Activated naive CD4-positive, alpha-beta T cell treated with anti-CD3 and anti-CD28 coated beads for 36 hours (primary cell): Measurements from ENCODE around the gene NAPG. TPM values are rescaled to one million over a fixed set of nuclear protein-coding genes. Genes with fewer than 3 reads are reported as not detected.
A peak's percentile ranks its signal among the peaks of the same experiment; 100 is the strongest.

ENCODE experiments used
- CTCF ChIA-PET: fragments of 350-600 bp; sonication (Branson Sonifier 250); formaldehyde crosslinking; loops from one replicate; lab custom pipeline; 2021; ENCODE audit warnings: antibody characterized with exemption; lab: Charles Lee
- DNase-seq: peaks from one replicate; pipeline ENCODE4 v3.0.0-alpha.2; 2020
- H3K27ac Mint-ChIP-seq: one replicate; pipeline ENCODE4 v1.8.0; 2021; ENCODE audit warnings: mild to moderate bottlenecking, mixed read lengths
- H3K27me3 Mint-ChIP-seq: one replicate; pipeline ENCODE4 v1.8.0; 2021; ENCODE audit warnings: low read depth, mixed read lengths
- H3K36me3 Mint-ChIP-seq: one replicate; pipeline ENCODE4 v1.8.0; 2021; ENCODE audit warnings: low read depth, mixed read lengths
- H3K4me1 Mint-ChIP-seq: one replicate; pipeline ENCODE4 v1.8.0; 2021; ENCODE audit warnings: low read depth, mixed read lengths
- H3K4me3 Mint-ChIP-seq: one replicate; pipeline ENCODE4 v1.8.0; 2021; ENCODE audit warnings: mild to moderate bottlenecking, moderate library complexity, mixed read lengths
- H3K9me3 Mint-ChIP-seq: one replicate; pipeline ENCODE4 v1.8.0; 2021; ENCODE audit warnings: mixed read lengths
- intact Hi-C: fragments of 100-400 bp; cut with micrococcal nuclease; formaldehyde crosslinking; loops from one replicate; pipeline ENCODE4 v1.15.1; 2023
- total RNA-seq, 2 experiments: library from RNA; stranded (reverse); gene quantifications; one replicate each; pipeline ENCODE4 v1.2.3, GENCODE V29; 2021

Gene NAPG
- 10 to 100 TPM; 20.2 to 21.0 TPM for total RNA-seq

DNA sequence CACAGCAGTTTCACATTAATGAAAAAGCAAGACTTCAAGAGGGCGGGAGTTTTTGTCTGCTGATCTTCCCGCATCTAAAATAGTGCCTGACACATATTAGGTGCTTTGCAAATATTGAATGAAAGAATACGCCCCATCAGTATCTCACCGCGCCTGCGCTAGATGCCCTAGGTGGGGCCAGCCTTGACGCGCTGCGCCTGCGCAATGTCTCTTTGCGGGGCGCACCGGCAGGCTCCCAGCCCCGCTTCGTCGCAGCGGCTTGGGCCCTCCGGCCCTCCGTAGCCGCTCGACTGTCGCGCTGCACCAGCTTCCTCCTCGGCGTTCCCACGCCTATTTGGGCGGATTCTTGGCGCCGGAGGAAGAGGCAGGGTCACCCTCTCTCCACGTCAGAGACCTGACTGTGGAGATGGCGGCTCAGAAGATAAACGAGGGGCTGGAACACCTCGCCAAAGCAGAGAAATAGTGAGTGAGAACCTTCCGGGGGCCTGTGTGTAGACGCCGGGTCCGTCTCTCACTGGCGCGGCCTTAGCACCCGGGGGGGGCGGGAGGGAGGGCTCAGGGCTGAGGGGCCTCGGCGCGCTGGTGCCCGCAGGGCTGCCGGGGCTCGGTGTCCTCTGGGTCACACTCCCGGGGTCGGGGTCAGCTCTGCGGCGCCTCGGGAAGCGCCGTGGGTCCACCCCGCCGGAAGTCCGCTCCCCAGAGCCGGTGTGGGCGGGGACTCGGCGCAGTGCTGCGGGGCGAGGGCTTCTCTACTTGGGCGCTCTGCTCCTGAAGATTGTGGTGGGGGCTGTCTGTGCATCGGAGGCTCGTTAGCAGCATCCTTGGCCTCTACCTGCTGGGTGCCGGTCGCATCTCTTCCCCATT lies at the start of gene NAPG:
Gene NAPG, plus strand, starts transcription at position 331 of the 864 bp plus-strand sequence. Its CDS starts 76 bp downstream, at position 407.
- intact Hi-C loops: loop anchor here (1.0 to 10.0 kb wide), 9 partner anchors 261 to 1911 kb away; partner anchors contain the start of genes IMPA2, NDUFV2, PPP4R1 and RALBP1
- Mint-ChIP-seq H3K4me1 (peaks cover 49% of the 10 kb centered on the region), H3K4me3 (peak within 1 kb of the TSS; percentile 95), H3K27ac (peak within 1 kb of the TSS; percentile 89), H3K9me3 (no peaks in the 10 kb centered on the region), H3K36me3 (peaks cover 3% of the 10 kb centered on the region), H3K27me3 (no peaks in the 10 kb centered on the region)
- CTCF ChIA-PET: interaction anchor here (1.8 kb wide), 1 partner anchor 555 kb away, joined by 9 read pairs; no protein-coding TSS in a partner anchor
- peak; percentile 88 for DNase-seq

DNA sequence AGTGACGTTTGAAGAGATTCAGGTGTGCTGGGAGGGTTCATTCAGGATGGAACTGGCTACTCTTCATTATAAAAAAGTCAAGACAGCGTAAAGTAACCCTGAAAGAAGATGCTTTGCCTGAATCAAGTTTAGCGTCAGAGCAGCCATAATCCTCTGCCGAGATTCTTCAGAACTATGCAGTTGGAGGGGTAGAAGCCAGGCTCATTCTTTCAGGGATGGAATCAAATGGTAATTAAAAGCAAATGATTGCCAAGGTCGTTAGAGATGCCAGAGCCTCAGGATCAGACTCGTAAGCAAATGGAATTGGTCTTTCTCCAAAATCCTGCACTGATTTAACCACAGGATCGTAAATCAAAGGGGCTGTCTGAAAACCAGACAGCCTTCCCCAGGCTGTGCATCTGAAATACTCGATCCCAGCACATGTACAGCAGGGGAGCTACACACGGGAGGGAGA lies 49.5 kb upstream of the NAPG start:
- Mint-ChIP-seq H3K27me3 (peaks cover 11% of the 10 kb centered on the region), H3K9me3 (no peaks in the 10 kb centered on the region), H3K4me1 (no peaks in the 10 kb centered on the region), H3K4me3 (no peak overlapping the region), H3K27ac (no peak overlapping the region), H3K36me3 (no peaks in the 10 kb centered on the region)
- CTCF ChIA-PET: no interaction called here
- no peak for DNase-seq
- intact Hi-C loops: no loop called here

DNA sequence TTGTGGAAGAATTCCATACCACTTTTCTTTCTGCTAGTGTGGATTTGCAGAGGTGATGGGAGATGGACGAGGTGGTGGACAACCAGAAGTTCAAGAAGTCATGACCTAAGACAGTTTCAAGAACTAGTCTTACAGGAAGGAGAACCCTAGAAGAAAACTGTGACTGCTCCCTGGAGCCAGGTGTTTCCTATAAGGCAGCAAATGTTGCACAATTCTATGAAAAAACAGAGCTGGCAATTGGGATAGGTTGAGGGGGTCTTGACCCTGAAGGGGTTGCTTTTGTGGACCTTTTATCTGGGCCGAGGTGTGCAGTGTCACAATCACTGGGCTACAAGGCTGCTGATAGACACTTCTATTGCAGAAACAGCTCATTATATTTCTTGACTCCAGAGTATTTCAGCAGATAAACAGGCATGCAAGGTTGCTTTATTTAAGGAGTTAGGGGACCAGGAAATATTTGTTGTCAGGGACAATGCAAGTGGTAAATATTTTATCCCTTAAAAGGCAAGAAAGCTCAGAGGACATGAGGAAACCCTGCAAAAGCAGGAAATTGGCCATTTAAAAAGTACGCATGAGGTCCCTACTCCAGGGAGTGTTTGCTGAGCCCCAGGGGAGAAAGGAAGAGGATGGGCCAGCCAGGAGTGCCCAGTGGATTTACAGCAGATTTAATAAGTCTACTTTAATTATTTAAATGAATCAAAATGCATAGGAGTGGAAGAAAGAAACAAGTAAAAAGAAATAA lies 48.5 kb upstream of the NAPG start:
- Mint-ChIP-seq H3K36me3 (no peaks in the 10 kb centered on the region), H3K4me1 (no peaks in the 10 kb centered on the region), H3K27ac (no peak overlapping the region), H3K27me3 (peaks cover 11% of the 10 kb centered on the region), H3K9me3 (no peaks in the 10 kb centered on the region), H3K4me3 (no peak overlapping the region)
- CTCF ChIA-PET: no interaction called here
- intact Hi-C loops: no loop called here
- no peak for DNase-seq

DNA sequence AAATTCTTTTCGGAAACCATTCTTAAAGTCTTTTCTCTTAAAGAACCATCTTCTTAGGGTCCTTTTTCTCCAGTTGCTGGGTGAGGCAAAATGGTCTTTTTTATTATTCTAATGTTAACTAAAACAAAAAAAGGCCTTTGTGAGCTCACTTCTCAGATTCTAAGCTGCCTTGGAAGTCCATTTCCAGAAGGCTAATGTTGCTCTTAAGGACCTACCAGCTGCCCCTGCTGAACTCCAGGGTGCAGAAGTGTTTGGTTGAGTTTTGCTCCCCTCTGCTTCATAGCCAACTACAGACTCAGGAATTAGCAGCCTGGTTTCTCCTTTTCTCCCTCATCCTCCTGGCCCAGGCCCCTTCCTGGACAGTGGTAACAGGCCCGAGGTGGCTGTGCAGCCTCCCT lies 48.0 kb upstream of the NAPG start:
- Mint-ChIP-seq H3K4me1 (no peaks in the 10 kb centered on the region), H3K36me3 (no peaks in the 10 kb centered on the region), H3K27me3 (peaks cover 11% of the 10 kb centered on the region), H3K27ac (no peak overlapping the region), H3K4me3 (no peak overlapping the region), H3K9me3 (no peaks in the 10 kb centered on the region)
- DNase-seq: no peak
- intact Hi-C loops: no loop called here
- CTCF ChIA-PET: no interaction called here

DNA sequence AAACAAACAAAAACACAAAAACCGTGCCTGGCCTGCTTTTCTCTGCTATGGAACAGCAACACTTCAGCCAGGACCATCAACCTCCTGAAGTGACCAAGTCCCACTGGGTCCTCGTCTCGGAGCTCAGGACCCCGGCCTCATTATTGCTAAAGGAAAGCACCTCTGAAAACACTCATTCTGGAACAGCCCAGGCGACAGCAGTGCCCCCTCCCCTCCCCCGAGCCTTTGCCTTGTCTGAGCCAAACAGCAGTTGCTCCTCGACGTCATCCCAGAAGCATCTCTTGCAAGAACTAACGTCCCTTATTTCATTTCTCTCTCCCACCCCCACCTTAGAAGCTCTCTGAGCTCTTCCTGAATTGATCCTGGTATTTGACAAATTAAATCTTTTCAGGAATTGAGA lies 44.0 kb upstream of the NAPG start:
- Mint-ChIP-seq H3K27ac (no peak overlapping the region), H3K4me1 (no peaks in the 10 kb centered on the region)
- CTCF ChIA-PET: interaction anchor here (1.5 kb wide), 1 partner anchor 9 kb away, joined by 7 read pairs; no protein-coding TSS in a partner anchor

DNA sequence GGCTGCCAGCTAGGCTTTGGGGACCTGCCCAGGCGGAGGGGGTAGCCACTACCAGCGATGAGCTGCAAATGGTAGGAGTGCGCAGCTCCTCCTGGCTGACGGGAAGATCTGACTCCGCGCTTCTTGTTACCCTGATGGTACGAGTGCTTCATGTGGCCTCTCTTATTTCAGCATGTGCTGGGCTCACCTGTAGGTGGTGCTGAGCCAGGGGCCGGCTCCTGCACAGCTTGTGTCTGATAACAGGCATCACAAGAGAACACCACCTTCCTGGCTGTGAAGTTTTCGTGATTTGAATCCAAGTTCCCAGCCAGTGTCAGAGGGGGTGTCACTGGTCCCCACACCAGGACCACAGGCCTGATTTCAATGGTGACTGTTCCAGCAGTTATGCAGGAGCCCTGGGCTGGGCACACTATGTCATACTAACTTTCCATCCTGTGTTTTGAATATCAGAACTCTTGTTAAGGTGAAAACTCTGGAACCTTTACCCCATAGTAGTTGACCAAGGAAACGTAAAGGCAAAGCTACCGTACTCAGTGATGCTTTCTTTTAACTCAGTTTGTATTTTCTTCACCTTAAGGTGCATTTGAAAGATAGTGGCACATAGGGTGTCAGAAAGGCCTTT lies 43.4 kb upstream of the NAPG start:
- H3K27ac Mint-ChIP-seq: no peak overlapping the region
- no peaks in the 10 kb centered on the region for H3K9me3 Mint-ChIP-seq
- intact Hi-C loops: no loop called here
- H3K4me1 Mint-ChIP-seq: no peaks in the 10 kb centered on the region
- no peak for DNase-seq
- CTCF ChIA-PET: interaction anchor here (1.5 kb wide), 1 partner anchor 8 kb away, joined by 7 read pairs; no protein-coding TSS in a partner anchor
- H3K27me3 Mint-ChIP-seq: peaks cover 4% of the 10 kb centered on the region
- H3K36me3 Mint-ChIP-seq: no peaks in the 10 kb centered on the region
- no peak overlapping the region for H3K4me3 Mint-ChIP-seq

More for the DNA sequence above, 44.0 kb upstream of the NAPG start:
- Mint-ChIP-seq H3K4me3 (no peak overlapping the region), H3K9me3 (no peaks in the 10 kb centered on the region), H3K27me3 (peaks cover 9% of the 10 kb centered on the region), H3K36me3 (no peaks in the 10 kb centered on the region)
- intact Hi-C loops: no loop called here
- no peak for DNase-seq

DNA sequence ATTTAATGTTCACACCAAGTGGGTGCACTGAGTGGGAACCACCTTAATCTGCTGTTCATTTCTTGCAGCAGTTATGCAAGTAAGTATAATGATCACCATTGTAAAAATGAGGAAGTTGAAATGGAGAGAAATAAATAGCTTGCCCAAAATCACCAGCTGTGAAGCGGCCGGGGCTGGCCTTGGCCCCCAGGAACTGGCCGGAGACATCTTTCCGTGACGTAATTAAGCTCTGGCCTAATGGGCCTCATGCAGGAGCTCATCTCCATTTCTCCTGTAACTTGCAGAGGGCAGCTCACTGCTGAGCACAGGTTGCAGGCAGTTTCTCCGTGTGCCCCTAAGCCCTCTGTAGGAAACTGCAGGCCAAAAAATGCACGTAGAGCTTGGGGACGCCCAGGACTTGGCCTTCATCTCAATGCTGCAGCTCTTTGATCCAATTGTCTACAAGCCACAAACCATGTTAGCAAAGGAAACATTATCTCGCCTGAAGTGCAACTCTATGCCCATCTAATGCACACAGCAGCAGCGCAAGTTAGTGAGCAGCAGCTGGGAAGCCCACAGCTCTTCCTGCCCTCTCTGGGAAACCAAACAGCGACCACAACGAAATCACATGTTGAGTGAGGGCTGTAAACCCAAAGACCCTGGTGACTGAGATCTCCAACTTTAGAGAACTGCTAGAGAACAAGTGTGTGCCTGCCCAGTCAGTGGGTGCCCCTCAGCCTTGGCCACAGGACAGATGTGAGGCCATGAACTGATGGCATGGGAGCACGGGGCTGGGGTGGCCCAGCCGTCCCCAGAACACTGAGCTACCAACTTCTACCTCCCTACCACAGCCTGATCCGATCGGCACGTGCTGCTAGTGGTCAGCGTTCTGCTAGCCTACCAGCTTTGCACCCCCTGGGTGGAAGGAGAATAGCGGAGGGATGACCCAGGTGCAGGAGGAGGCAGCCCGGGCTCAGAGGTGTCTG lies 42.6 kb upstream of the NAPG start:
- Mint-ChIP-seq H3K4me1 (no peaks in the 10 kb centered on the region), H3K27me3 (peaks cover 2% of the 10 kb centered on the region), H3K4me3 (no peak overlapping the region), H3K27ac (no peak overlapping the region), H3K36me3 (no peaks in the 10 kb centered on the region), H3K9me3 (no peaks in the 10 kb centered on the region)
- CTCF ChIA-PET: no interaction called here
- intact Hi-C loops: no loop called here
- no peak for DNase-seq

DNA sequence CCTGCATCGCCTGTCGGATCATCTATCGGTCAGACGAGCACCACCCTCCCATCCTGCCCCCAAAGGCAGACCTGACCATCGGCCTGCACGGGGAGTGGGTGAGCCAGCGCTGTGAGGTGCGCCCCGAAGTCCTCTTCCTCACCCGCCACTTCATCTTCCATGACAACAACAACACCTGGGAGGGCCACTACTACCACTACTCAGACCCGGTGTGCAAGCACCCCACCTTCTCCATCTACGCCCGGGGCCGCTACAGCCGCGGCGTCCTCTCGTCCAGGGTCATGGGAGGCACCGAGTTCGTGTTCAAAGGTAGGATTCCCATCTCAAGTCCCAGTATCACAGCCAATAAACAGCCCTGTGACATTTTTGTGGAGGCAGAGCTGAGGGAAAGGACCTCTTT lies 40.4 kb upstream of the NAPG start:
- Mint-ChIP-seq H3K9me3 (no peaks in the 10 kb centered on the region), H3K27ac (no peak overlapping the region), H3K4me3 (no peak overlapping the region), H3K27me3 (no peaks in the 10 kb centered on the region), H3K4me1 (peaks cover 4% of the 10 kb centered on the region), H3K36me3 (no peaks in the 10 kb centered on the region)
- no peak for DNase-seq
- CTCF ChIA-PET: interaction anchor here (0.6 kb wide), 1 partner anchor 306 kb away, joined by 3 read pairs; no protein-coding TSS in a partner anchor
- intact Hi-C loops: no loop called here

DNA sequence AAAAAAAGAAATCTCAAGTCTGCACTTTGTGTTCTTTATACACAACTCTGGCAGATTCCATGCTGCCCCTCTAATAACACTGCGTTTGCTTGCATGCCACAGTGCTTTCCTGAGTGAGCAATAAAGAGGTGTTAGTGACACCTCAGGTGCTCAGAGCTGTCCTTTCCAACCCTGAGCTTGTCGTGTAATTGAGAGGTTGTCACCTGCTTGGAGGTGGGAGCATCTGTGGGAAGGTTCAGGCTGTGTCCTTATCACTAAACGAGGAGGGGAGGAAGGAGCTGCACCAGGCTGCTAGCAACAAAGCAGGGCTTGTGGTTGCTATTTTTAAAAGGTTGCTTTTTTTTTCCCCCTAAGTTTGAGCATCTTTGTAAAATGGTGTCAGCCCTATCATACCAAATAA lies 39.5 kb upstream of the NAPG start:
- no peaks in the 10 kb centered on the region for H3K27me3 Mint-ChIP-seq
- intact Hi-C loops: no loop called here
- H3K4me1 Mint-ChIP-seq: peaks cover 9% of the 10 kb centered on the region
- H3K27ac Mint-ChIP-seq: no peak overlapping the region
- DNase-seq: no peak
- H3K36me3 Mint-ChIP-seq: no peaks in the 10 kb centered on the region
- no peak overlapping the region for H3K4me3 Mint-ChIP-seq
- CTCF ChIA-PET: interaction anchor here (0.6 kb wide), 1 partner anchor 305 kb away, joined by 3 read pairs; no protein-coding TSS in a partner anchor
- H3K9me3 Mint-ChIP-seq: no peaks in the 10 kb centered on the region

DNA sequence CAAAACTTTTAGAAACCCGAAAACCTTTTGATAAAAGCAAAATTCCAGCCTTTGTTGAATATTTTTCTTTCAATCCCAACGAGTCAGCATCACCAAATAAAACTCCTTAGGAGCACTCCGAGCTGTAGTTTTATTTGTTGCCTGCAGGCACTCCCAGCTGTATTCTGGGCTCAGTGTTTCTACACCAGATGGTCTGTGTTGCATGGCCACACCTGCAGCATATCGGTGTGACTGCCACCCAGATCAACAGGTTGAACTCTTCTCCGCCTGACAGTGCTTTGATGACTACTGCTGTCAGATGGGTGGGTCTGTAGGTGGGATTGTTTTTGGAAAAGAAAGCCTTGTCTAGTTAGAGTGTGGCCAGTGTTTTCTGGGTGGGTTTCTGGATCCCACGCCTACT lies 38.7 kb upstream of the NAPG start:
- H3K4me1 Mint-ChIP-seq: peaks cover 9% of the 10 kb centered on the region
- no peak for DNase-seq
- no peak overlapping the region for H3K4me3 Mint-ChIP-seq
- no peaks in the 10 kb centered on the region for H3K9me3 Mint-ChIP-seq
- intact Hi-C loops: no loop called here
- no peaks in the 10 kb centered on the region for H3K27me3 Mint-ChIP-seq
- no peak overlapping the region for H3K27ac Mint-ChIP-seq
- CTCF ChIA-PET: no interaction called here
- H3K36me3 Mint-ChIP-seq: no peaks in the 10 kb centered on the region

DNA sequence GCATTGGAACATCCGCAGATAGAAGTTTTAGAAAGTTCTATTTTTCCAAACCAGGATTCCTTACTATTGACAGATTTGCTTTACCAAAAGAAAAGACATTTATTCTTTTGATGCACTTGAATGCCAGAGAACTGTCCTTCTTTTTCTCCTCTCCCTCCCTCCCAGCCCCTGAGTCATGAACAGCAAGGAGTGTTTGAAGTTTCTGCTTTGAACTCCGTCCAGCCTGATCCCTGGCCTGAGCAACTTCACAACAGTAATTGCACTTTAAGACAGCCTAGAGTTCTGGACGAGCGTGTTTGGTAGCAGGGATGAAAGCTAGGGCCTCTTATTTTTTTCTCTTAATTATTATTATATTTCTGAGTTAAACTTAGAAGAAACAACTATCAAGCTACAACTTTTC lies 37.8 kb upstream of the NAPG start:
- intact Hi-C loops: no loop called here
- Mint-ChIP-seq H3K9me3 (no peaks in the 10 kb centered on the region), H3K36me3 (no peaks in the 10 kb centered on the region), H3K27me3 (no peaks in the 10 kb centered on the region), H3K27ac (no peak overlapping the region), H3K4me3 (no peak overlapping the region), H3K4me1 (peaks cover 9% of the 10 kb centered on the region)
- DNase-seq: no peak
- CTCF ChIA-PET: no interaction called here
